Measurements from ENCODE around the gene ARSI.

Gene ARSI

GRCh38 chr5:150271296-150271692 is 31.4 kb downstream of the ARSI start:
- H3K27me3 ChIP-seq (ENCODE audit: insufficient read depth, low read depth), result no peaks in the 10 kb centered on the region
- no peaks in the 10 kb centered on the region for H4K20me1 ChIP-seq (ENCODE audit: insufficient read depth)
- H3K4me1 ChIP-seq (ENCODE audit: low read depth, poor library complexity, severe bottlenecking), result no peaks in the 10 kb centered on the region
- H3K79me2 ChIP-seq (ENCODE audit: insufficient read depth, low read depth), result no peaks in the 10 kb centered on the region
- no peak overlapping the region for H2AFZ ChIP-seq (ENCODE audit: low read depth)
- H3K27ac ChIP-seq, result no peak overlapping the region
- H3K9ac ChIP-seq, result no peak overlapping the region
- H3K4me3 ChIP-seq (IDR thresholded peaks at IDR 0.05; ENCODE audit: insufficient read depth, low read depth, low read length), result no peak overlapping the region
- H3K4me2 ChIP-seq, result no peak overlapping the region
- no peak for TF ChIP-seq CTCF (conservative IDR thresholded peaks at IDR 0.05; ENCODE audit: low read depth, low read length)
- no peaks in the 10 kb centered on the region for H3K36me3 ChIP-seq (ENCODE audit: insufficient read depth)

DNA sequence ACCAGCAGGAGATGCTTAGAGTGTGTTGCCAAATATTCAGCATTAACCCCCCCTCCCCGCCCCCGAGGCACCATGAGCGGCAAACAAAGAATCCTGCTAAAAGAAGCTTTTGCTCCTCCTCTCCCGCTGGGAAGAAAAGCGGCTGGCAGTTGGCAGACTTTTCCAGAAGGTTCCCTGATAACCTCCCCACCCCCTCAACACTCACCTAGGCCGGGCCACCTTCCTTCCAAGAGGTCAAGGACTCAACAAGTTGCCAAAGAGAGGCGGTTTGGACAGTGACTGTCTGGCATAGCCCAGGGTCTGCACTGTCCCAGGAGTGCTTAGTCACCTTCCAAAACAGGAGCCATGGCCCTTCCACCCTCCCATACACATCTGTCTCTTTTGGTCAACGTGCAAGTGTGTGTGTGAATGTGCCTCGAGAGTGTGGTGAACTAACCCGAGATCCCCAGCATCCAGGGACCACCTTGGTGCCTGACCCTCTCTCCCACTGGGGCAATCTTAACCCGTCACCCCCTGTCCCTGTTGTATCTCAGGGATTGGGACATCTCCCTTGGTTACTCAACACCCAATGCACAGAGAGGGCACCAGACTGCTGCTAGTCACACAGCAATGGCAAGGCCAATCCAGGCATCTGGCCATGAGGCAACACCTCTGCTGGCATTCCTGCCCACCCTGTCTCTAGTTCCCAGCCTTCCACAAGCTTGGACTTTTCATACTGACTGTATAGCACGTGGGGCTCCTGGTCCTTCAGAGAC is 32.0 kb downstream of the ARSI start:
- Histone ChIP-seq H3K4me2 (no peak overlapping the region), H3K36me3 (ENCODE audit: insufficient read depth) (no peaks in the 10 kb centered on the region)

GRCh38 chr5:150266871-150267291 is 35.8 kb downstream of the ARSI start:
- Histone ChIP-seq H4K20me1 (ENCODE audit: insufficient read depth) (no peaks in the 10 kb centered on the region), H3K27me3 (ENCODE audit: insufficient read depth, low read depth) (no peaks in the 10 kb centered on the region), H2AFZ (ENCODE audit: low read depth) (no peak overlapping the region), H3K27ac (no peak overlapping the region), H3K4me3 (IDR thresholded peaks at IDR 0.05; ENCODE audit: insufficient read depth, low read depth, low read length) (no peak overlapping the region), H3K36me3 (ENCODE audit: insufficient read depth) (no peaks in the 10 kb centered on the region), H3K9ac (no peak overlapping the region), H3K4me1 (ENCODE audit: low read depth, poor library complexity, severe bottlenecking) (no peaks in the 10 kb centered on the region), H3K4me2 (no peak overlapping the region), H3K79me2 (ENCODE audit: insufficient read depth, low read depth) (no peaks in the 10 kb centered on the region)
- no peak for TF ChIP-seq CTCF (conservative IDR thresholded peaks at IDR 0.05; ENCODE audit: low read depth, low read length)

More for the DNA sequence above, 32.0 kb downstream of the ARSI start:
- no peaks in the 10 kb centered on the region for H3K4me1 ChIP-seq (ENCODE audit: low read depth, poor library complexity, severe bottlenecking)
- no peak overlapping the region for H2AFZ ChIP-seq (ENCODE audit: low read depth)
- no peak overlapping the region for H3K9ac ChIP-seq
- H4K20me1 ChIP-seq (ENCODE audit: insufficient read depth), result no peaks in the 10 kb centered on the region
- H3K4me3 ChIP-seq (IDR thresholded peaks at IDR 0.05; ENCODE audit: insufficient read depth, low read depth, low read length), result no peak overlapping the region
- no peaks in the 10 kb centered on the region for H3K79me2 ChIP-seq (ENCODE audit: insufficient read depth, low read depth)
- H3K27me3 ChIP-seq (ENCODE audit: insufficient read depth, low read depth), result no peaks in the 10 kb centered on the region
- no peak for TF ChIP-seq CTCF (conservative IDR thresholded peaks at IDR 0.05; ENCODE audit: low read depth, low read length)
- no peak overlapping the region for H3K27ac ChIP-seq

DNA sequence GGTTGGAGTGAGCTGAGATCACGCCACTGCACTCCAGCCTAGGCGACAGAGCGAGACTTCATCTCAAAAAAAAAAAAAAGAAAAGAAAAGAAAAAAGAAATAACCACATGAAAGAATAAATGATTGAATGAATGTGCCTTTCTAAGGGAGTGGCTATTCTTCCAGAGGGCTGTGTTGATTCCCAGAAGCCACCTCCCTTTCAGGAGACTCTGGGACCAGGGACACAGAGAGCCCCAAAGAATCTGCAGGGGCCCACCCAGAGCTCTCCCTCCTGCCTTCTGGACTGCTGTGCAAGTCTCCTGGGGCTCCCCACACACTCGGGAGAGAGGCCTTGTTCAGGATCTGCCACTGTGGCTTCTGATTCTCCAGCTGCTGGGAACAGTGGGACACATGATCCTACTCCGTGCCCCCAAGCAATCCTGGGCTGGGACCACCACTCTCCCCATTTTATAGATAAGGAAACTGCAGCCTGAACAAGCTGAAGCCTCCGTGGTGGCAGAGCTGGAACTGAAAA is 36.8 kb downstream of the ARSI start:
- Histone ChIP-seq H3K9ac (no peak overlapping the region), H4K20me1 (ENCODE audit: insufficient read depth) (no peaks in the 10 kb centered on the region), H3K27me3 (ENCODE audit: insufficient read depth, low read depth) (no peaks in the 10 kb centered on the region), H2AFZ (ENCODE audit: low read depth) (no peak overlapping the region), H3K4me3 (IDR thresholded peaks at IDR 0.05; ENCODE audit: insufficient read depth, low read depth, low read length) (no peak overlapping the region), H3K79me2 (ENCODE audit: insufficient read depth, low read depth) (no peaks in the 10 kb centered on the region), H3K36me3 (ENCODE audit: insufficient read depth) (no peaks in the 10 kb centered on the region), H3K4me1 (ENCODE audit: low read depth, poor library complexity, severe bottlenecking) (no peaks in the 10 kb centered on the region), H3K4me2 (no peak overlapping the region), H3K27ac (no peak overlapping the region)
- no peak for TF ChIP-seq CTCF (conservative IDR thresholded peaks at IDR 0.05; ENCODE audit: low read depth, low read length)

Measured in KMS-11 (cell line).